ENCODE results near the gene MED25. TPM values are rescaled to one million over a fixed set of nuclear protein-coding genes. Genes with fewer than 3 reads are reported as not detected.

Gene MED25
- total and polyA plus RNA-seq, 9 of the 15 experiments (the other 6 are each of a cell fraction or from before 2014, with no cell fraction given), result 4.1 to 93.9 (median 19.3) TPM

GRCh38 chr19:49850487-49851342 lies 32.6 kb downstream of the MED25 start, which contains the start of gene PTOV1 (continued):
- no peak for TF ChIP-seq TAL1 (IDR thresholded peaks at IDR 0.05)
- TF ChIP-seq HNRNPLL (IDR thresholded peaks at IDR 0.05; ENCODE audit: low read depth, low read length, poor library complexity, severe bottlenecking), result no peak
- TF ChIP-seq, protein P1, sequence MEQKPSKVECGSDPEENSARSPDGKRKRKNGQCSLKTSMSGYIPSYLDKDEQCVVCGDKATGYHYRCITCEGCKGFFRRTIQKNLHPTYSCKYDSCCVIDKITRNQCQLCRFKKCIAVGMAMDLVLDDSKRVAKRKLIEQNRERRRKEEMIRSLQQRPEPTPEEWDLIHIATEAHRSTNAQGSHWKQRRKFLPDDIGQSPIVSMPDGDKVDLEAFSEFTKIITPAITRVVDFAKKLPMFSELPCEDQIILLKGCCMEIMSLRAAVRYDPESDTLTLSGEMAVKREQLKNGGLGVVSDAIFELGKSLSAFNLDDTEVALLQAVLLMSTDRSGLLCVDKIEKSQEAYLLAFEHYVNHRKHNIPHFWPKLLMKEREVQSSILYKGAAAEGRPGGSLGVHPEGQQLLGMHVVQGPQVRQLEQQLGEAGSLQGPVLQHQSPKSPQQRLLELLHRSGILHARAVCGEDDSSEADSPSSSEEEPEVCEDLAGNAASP (IDR thresholded peaks at IDR 0.05), result no peak
- TF ChIP-seq, protein P2, sequence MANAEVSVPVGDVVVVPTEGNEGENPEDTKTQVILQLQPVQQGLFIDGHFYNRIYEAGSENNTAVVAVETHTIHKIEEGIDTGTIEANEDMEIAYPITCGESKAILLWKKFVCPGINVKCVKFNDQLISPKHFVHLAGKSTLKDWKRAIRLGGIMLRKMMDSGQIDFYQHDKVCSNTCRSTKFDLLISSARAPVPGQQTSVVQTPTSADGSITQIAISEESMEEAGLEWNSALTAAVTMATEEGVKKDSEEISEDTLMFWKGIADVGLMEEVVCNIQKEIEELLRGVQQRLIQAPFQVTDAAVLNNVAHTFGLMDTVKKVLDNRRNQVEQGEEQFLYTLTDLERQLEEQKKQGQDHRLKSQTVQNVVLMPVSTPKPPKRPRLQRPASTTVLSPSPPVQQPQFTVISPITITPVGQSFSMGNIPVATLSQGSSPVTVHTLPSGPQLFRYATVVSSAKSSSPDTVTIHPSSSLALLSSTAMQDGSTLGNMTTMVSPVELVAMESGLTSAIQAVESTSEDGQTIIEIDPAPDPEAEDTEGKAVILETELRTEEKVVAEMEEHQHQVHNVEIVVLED (CRISPR knock-in tag; IDR thresholded peaks at IDR 0.05), result no peak
- no peak for TF ChIP-seq DPF2 (IDR thresholded peaks at IDR 0.05)
- no peak for TF ChIP-seq FOXO4 (CRISPR knock-in tag; IDR thresholded peaks at IDR 0.05)
- TF ChIP-seq ZNF121 (CRISPR knock-in tag; conservative IDR thresholded peaks at IDR 0.05), result no peak
- no peak; the same call in 1 of the 2 replicates for TF ChIP-seq ZNF263 (CRISPR knock-in tag; IDR thresholded peaks at IDR 0.05; ENCODE audit: borderline replicate concordance)
- TF ChIP-seq TFAM (CRISPR knock-in tag; conservative IDR thresholded peaks at IDR 0.05), result no peak
- TF ChIP-seq ZC3H4 (CRISPR knock-in tag; IDR thresholded peaks at IDR 0.05; ENCODE audit: borderline replicate concordance), result no peak
- no peak for TF ChIP-seq DDX20 (tag; IDR thresholded peaks at IDR 0.05; ENCODE audit: low read depth)
- TF ChIP-seq PPARD (CRISPR knock-in tag; IDR thresholded peaks at IDR 0.05), result no peak
- TF ChIP-seq ZNF445 (CRISPR knock-in tag; IDR thresholded peaks at IDR 0.05; ENCODE audit: low read depth), result no peak
- peak; percentile 73; the same call in 1 of the 2 replicates for TF ChIP-seq GTF2E2 (tag; IDR thresholded peaks at IDR 0.05)
- TF ChIP-seq MTA1 (IDR thresholded peaks at IDR 0.05; ENCODE audit: borderline replicate concordance), result peak; percentile 80
- 0 out of 2 replicates have a peak, but pooled peaks have one; percentile 17 for TF ChIP-seq SMAD3 (CRISPR knock-in tag; conservative IDR thresholded peaks at IDR 0.05)
- TF ChIP-seq, protein P3, sequence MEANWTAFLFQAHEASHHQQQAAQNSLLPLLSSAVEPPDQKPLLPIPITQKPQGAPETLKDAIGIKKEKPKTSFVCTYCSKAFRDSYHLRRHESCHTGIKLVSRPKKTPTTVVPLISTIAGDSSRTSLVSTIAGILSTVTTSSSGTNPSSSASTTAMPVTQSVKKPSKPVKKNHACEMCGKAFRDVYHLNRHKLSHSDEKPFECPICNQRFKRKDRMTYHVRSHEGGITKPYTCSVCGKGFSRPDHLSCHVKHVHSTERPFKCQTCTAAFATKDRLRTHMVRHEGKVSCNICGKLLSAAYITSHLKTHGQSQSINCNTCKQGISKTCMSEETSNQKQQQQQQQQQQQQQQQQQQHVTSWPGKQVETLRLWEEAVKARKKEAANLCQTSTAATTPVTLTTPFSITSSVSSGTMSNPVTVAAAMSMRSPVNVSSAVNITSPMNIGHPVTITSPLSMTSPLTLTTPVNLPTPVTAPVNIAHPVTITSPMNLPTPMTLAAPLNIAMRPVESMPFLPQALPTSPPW (CRISPR knock-in tag; IDR thresholded peaks at IDR 0.05), result no peak; the same call in none of the 2 replicates
- TF ChIP-seq GTF2F1 (IDR thresholded peaks at IDR 0.05; ENCODE audit: low read depth, low read length), result no peak
- TF ChIP-seq CBX5 (IDR thresholded peaks at IDR 0.05; ENCODE audit: borderline replicate concordance, low read depth), result no peak
- TF ChIP-seq ZSCAN29 (IDR thresholded peaks at IDR 0.05), result no peak
- TF ChIP-seq RAD21 (CRISPR knock-in tag; conservative IDR thresholded peaks at IDR 0.05 in 1 of 2, IDR thresholded peaks at IDR 0.05 in 1 of 2), result no peak
- no peak for TF ChIP-seq RBM39 (optimal IDR thresholded peaks at IDR 0.05; ENCODE audit: low read depth, low read length)
- no peak for TF ChIP-seq KHSRP (IDR thresholded peaks at IDR 0.05)
- no peak; the same call in 1 of the 2 replicates for TF ChIP-seq MYNN (IDR thresholded peaks at IDR 0.05)
- no peak for TF ChIP-seq MYNN (CRISPR knock-in tag; IDR thresholded peaks at IDR 0.05)

Data from K562 (cell line).